OCI-LY3 (cell line): Measurements from ENCODE around the gene XPO1.
"Not testable (repeated sequence)": the region's sequence is repeated elsewhere in the genome, so short reads cannot be mapped to it uniquely, and the experiment has no call there.

Experiments used
- EZH2phosphoT487 ChIP-seq: fragments of 200-600 bp; shearing (Covaris generic); IDR thresholded peaks from 2 replicates; pipeline ENCODE4 v1.6.1; 2018; ENCODE audit warnings: antibody characterized with exemption, mixed run types, low read depth
- TF ChIP-seq, protein P1 (sequence below): fragments of 200-600, 300-600 bp; sonication (generic); IDR thresholded peaks from 2 replicates; pipeline ENCODE4 v1.5.1; 2014; ENCODE audit warnings: antibody characterized with exemption, low read length, low read depth

- TF ChIP-seq, protein P1, sequence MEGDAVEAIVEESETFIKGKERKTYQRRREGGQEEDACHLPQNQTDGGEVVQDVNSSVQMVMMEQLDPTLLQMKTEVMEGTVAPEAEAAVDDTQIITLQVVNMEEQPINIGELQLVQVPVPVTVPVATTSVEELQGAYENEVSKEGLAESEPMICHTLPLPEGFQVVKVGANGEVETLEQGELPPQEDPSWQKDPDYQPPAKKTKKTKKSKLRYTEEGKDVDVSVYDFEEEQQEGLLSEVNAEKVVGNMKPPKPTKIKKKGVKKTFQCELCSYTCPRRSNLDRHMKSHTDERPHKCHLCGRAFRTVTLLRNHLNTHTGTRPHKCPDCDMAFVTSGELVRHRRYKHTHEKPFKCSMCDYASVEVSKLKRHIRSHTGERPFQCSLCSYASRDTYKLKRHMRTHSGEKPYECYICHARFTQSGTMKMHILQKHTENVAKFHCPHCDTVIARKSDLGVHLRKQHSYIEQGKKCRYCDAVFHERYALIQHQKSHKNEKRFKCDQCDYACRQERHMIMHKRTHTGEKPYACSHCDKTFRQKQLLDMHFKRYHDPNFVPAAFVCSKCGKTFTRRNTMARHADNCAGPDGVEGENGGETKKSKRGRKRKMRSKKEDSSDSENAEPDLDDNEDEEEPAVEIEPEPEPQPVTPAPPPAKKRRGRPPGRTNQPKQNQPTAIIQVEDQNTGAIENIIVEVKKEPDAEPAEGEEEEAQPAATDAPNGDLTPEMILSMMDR, result not testable (repeated sequence)
- TF ChIP-seq EZH2phosphoT487, result not testable (repeated sequence)
Measured at GRCh38 chr2:61454972-61455371, 83.2 kb downstream of the XPO1 start.
